ENCODE results near the gene DEPDC4.

The DEPDC4 gene

DNA sequence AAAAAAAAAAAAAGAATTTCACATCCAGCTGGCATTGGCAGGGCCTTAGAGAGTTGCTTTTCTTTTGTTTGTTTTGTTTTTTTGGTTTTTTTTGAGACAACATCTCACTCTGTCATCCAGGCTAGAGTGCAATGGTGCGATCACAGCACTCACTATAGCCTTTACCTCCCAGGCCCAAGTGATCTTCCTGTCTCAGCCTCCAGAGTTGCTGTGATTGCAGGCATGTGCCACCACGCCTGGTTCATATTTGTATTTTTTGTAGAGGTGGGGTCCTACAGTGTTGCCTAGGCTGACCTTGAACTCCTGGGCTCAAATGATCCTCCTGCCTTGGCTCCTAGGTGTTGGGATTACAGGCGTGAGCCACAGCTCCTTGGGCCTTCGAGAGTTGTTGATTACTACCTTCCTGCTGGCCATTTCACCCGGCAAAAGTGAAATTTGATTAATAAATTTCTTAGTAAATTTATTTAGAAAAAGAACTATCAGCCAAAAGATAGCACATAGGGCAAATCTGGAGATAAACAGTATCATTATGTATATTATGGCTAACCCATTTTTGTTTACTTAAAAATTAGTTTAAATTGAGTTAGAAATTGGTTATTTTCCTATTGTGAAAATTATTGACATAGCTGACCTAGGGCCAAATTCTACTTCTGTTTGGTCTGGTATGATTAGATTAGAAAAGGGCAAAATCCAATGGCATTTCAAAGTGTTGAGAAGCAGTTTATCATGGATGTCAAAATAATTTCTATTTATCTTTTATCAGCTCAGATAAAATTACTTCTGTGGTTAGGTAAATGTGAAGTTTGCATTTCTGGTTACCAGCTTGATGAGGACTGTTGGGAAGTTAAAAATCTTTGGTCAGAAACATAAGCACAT is 53.6 kb downstream of the DEPDC4 start:
- DNase-seq (ENCODE audit: low read depth in 2 of 2), result no peak

DNA sequence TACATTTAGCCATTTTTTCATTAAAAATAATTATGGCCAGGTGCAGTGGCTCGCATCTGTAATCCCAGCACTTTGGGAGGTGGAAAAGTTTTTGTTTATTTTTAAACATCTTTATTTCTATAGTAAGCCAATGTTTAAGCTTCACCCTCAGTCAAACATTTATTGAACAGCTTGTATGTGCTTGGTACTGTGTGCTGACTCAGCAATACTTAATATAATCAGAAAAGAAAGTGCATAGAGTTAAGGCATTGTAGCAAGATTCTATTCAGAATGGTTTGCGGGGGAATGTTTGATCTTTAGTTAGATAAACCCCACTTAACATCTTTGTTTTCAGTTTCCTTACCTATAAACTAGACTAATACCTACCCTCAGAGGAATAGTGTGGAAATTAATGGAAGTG is 55.2 kb downstream of the DEPDC4 start:
- no peak for DNase-seq (ENCODE audit: low read depth in 2 of 2)

DNA sequence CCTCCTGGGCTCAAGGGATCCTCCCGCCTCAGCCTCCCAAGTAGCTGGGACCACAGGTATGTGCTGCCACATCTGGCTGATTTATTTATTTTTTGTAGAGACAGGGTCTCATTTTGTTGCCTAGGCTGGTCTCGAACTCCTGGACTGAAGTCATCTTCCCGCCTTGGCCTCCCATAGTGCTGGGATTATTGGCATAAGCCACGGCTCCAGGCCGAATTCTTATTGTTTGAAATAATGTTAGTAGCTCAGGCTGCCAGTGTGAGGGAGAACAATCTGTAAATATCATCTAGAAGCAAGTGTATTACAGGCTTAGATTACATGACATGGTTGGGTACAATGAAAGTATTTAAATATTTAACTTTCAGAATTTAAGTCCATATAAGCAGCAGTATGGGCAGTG is 58.0 kb downstream of the DEPDC4 start:
- DNase-seq (ENCODE audit: low read depth in 2 of 2), result no peak

DNA sequence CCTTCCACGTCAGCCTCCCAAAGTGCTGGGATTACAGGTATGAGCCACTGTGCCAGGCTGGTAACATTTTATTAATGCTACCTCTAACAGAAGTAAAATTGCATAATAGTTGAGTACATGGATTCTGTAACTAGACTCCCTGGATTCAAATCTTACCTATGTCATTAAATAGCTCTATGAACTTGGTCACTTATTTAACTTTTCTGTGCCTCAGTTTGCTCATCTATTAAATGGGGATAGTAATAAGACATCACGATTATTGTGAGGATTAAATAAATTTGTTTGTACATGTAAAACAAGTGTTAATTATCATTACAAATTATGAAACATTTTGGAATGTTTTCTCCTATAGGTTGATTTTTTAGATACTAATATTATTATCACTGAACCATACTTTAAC is 59.6 kb downstream of the DEPDC4 start:
- DNase-seq (ENCODE audit: low read depth in 2 of 2), result no peak

DNA sequence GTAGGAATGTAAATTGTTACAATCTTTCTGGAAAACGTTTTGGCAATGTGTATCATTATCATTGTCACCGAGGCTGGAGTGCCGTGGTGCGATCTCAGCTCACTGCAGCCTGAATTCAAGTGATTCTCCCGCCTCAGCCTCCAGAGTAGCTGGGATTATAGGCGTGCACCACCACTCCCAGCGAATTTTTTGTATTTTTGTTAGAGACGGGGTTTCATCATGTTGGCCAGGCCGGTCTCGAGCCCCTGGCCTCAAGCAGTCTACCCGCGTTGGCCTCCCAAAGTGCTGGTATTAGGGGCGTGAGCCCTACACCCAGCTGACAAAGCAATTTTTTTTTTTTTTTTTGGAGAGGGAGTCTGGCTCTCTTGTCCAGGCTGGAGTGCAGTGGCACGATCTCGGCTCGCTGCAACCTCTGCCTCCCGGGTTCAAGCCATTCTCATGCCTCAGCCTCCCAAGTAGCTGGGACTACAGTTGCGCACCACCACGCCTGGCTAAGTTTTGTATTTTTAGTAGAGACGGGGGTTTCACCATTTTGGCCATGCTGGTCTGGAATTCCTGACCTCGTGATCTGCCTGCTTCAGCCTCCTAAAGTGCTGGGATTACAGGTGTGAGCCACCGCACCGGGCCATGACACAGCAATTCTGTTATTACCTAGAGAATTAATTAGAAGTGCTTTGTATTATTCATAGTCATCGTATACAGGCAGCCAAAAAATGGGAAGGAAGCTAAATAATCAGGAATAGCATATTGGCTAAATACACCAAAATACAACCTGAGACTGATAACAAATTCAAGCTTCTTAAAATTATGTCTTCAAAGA is 65.1 kb downstream of the DEPDC4 start:
- DNase-seq (ENCODE audit: low read depth in 2 of 2), result no peak

DNA sequence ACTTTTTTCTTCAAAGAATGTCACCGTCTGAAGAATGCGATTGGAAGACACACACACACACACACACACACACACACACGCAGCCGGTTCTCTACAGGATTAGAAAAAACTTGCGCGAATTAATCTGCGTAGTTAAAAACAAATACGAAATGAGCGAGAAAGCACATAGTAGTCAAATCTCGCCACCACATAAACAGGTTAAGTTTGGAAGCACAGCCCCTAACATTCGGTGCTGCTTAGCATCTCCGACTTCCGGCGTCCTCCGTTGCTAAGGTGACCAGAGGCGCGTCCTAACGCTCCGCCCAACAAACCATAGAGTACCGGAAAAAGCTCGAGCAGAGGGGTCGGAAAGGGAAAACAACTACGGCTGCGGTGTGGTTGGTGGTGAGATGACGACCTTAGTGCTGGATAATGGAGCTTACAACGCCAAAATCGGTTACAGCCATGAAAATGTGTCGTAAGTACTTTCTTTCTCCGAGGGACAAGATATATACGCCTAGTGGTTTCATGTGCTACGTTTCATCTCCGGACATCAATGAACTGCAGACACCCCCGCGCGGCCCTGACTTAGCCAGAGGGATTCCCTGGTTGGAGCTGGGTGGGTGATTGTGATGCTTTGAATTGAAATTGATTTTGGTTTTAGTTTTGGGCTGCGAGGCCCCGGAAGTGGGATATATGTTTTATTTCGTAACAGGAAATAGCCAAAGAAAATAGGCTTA is 66.3 kb downstream of the DEPDC4 start, which contains the start of gene ACTR6:
ACTR6 (plus strand) TSS at position 353 of the 719 bp plus-strand sequence; CDS start at position 390, 37 bp downstream.
- DNase-seq (ENCODE audit: low read depth in 2 of 2), result peak; percentile 95 to 97

DNA sequence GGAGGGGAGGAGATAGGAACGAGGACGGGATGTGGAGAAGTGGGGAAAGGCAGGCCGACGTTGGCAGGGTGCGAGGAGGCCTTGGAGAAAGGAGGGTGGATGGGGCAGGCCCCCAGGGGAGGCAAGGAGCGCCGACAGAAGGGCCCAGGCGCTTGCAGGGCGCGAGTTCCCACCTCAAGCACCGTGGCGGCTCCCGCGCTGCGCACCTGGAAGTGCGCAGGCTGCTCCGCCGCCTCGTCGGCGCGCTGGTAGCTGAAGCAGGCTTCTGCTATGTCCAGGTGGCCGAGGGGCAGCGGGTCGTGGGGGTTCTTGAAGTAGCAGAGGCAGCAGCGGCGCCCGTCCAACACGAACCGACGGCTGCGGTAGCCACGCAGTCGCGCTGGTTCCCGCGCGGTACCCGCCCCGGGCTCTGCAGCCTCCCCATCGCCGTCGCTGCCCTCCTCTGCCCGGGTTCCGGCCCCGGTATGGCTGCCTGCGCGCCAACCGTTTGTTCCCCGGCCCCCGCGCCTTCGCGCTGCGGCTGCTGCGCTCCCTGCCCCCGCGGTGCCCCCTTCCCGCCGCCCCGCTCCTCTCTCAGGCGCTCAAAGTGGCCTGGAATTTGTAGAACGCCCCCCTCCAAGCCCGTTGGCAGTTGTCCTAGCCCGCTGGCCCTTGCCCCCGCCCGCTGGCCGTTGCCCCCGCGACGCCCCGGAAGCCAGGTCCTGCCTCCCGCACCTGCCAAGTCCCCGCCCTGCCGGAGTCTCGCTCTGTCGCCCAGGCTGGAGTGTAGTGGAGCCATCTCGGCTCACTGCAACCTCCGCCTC is 67.3 kb downstream of the DEPDC4 start:
- DNase-seq (ENCODE audit: low read depth in 2 of 2), result peak; percentile 40 to 67

DNA sequence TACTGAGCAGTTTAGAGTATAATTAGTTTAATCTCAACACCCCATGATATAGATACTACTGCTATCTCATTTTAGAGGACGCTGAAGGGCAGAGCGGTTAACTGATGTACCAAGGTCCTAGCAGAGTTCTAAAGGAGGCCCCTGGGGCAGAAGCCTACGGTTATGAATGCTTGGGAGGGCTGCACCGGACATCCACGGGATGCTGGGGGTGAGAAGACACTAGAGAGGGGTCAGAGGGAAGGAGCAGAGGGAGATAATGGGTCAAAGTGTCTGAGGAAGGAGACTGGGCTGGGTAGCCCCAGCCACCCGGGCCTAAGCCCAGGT is 67.9 kb downstream of the DEPDC4 start:
- DNase-seq (ENCODE audit: low read depth in 2 of 2), result no peak

DNA sequence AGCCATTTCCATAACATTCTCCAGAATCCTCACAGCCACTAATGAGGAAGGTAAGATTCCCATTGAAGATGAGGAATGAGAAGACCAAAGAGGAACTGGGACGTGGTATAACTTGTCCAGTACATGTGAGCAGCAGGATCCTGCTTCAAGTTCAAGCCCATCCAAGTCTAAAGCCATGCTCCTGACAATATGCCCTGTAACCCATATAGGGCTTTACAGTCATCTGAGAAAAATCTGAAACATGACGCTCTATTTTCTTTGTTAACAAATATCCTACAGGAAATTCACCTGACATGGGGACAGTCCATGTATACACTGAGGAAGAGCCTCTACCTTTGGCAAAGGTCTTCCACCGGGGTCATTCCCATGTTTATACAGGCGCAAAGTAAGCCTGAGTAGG is 69.4 kb downstream of the DEPDC4 start:
- no peak for DNase-seq (ENCODE audit: low read depth in 2 of 2)

DNA sequence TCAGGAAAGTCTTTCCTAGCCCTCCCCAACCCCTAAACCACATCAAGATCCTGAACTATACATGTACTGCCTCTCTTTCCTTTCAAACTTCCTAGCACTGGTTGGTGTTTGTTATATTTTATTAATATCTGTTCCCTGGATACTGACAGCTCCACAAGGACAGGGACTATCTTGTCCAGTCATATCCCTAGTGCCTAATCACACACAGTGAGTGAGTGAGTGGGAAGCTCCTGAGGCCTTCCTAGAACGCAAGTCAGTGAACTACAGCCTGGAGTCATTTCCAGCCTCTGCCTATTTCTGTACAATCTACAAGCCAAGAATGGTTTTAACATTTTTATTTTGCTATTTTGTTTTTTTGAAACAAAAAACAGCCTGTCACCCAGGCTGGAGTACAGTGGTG is 73.8 kb downstream of the DEPDC4 start:
- DNase-seq (ENCODE audit: low read depth in 2 of 2), result no peak
